Epidermal melanocyte (primary cell): ENCODE data around the gene KCNC1.

Experiments
- DNase-seq: peaks from one replicate; pipeline ENCODE4 v3.0.0; 2011; ENCODE audit warnings: low spot score; ENCODE audit not compliant: insufficient read length

Gene KCNC1

GRCh38 chr11:17772704-17773600 is 38.4 kb downstream of the KCNC1 start:
- DNase-seq: no peak

GRCh38 chr11:17773674-17774073 is 39.1 kb downstream of the KCNC1 start:
- no peak for DNase-seq

GRCh38 chr11:17774232-17775034 is 39.9 kb downstream of the KCNC1 start:
- no peak for DNase-seq

GRCh38 chr11:17775035-17775348 is 40.4 kb downstream of the KCNC1 start:
- DNase-seq: no peak

GRCh38 chr11:17775507-17776211 is 41.1 kb downstream of the KCNC1 start:
- DNase-seq: no peak

- no peak for DNase-seq
These were observed 41.8 kb downstream of the KCNC1 start for GRCh38 chr11:17776212-17776875.

GRCh38 chr11:17777086-17777737 is 42.6 kb downstream of the KCNC1 start:
- no peak for DNase-seq

- no peak for DNase-seq
These were observed 43.1 kb downstream of the KCNC1 start for GRCh38 chr11:17777738-17778091.

GRCh38 chr11:17778352-17778751 is 43.8 kb downstream of the KCNC1 start:
- DNase-seq: no peak

GRCh38 chr11:17778956-17779860 is 44.6 kb downstream of the KCNC1 start:
- no peak for DNase-seq

GRCh38 chr11:17779861-17780594 is 45.4 kb downstream of the KCNC1 start:
- no peak for DNase-seq

GRCh38 chr11:17780668-17781067 is 46.1 kb downstream of the KCNC1 start:
- DNase-seq: no peak

- no peak for DNase-seq
These were observed 46.6 kb downstream of the KCNC1 start for GRCh38 chr11:17781221-17781620.

- DNase-seq: no peak
These were observed 47.0 kb downstream of the KCNC1 start for GRCh38 chr11:17781626-17782025.

- no peak for DNase-seq
These were observed 47.6 kb downstream of the KCNC1 start for GRCh38 chr11:17782145-17782544.

GRCh38 chr11:17782603-17783337 is 48.2 kb downstream of the KCNC1 start:
- DNase-seq: no peak

GRCh38 chr11:17783878-17784277 is 49.3 kb downstream of the KCNC1 start:
- no peak for DNase-seq

GRCh38 chr11:17786824-17787525 is 52.4 kb downstream of the KCNC1 start:
- DNase-seq: no peak
